HEK293 (cell line): ENCODE data around the gene MAP4K2.

Experiments
- AEBP2 ChIP-seq: fragments of 450-650 bp; formaldehyde crosslinking; IDR thresholded peaks from 2 replicates; pipeline ENCODE4 v1.5.1; 2016; ENCODE audit warnings: missing biosample characterization, missing genetic modification characterization, borderline replicate concordance
- BCL6B ChIP-seq: fragments of 450-650 bp; formaldehyde crosslinking; IDR thresholded peaks from 2 replicates; pipeline ENCODE4 v1.5.1; 2017; ENCODE audit warnings: missing biosample characterization, missing genetic modification characterization
- ELK4 ChIP-seq: IDR thresholded peaks from 2 replicates; pipeline ENCODE4 v1.6.1; 2011; ENCODE audit warnings: mild to moderate bottlenecking, low read depth, low read length, borderline replicate concordance
- GLIS1 ChIP-seq: fragments of 450-650 bp; formaldehyde crosslinking; IDR thresholded peaks from 2 replicates; pipeline ENCODE4 v1.5.1; 2016; ENCODE audit warnings: missing biosample characterization, missing genetic modification characterization
- GLIS2 ChIP-seq: fragments of 450-650 bp; formaldehyde crosslinking; IDR thresholded peaks from 2 replicates; pipeline ENCODE4 v1.5.1; 2016; ENCODE audit warnings: missing biosample characterization, missing genetic modification characterization
- KLF10 ChIP-seq: fragments of 450-650 bp; IDR thresholded peaks from 2 replicates; pipeline ENCODE4 v1.5.1; 2018; ENCODE audit warnings: missing biosample characterization, mild to moderate bottlenecking, missing genetic modification characterization
- PATZ1 ChIP-seq: fragments of 450-650 bp; formaldehyde crosslinking; IDR thresholded peaks from 2 replicates; pipeline ENCODE4 v1.5.1; 2016; ENCODE audit warnings: missing biosample characterization, missing genetic modification characterization
- PRDM6 ChIP-seq: fragments of 450-650 bp; formaldehyde crosslinking; IDR thresholded peaks from 2 replicates; pipeline ENCODE4 v1.5.1; 2017; ENCODE audit warnings: missing biosample characterization, missing genetic modification characterization
- REST ChIP-seq: fragments of 450-650 bp; formaldehyde crosslinking; IDR thresholded peaks from 2 replicates; pipeline ENCODE4 v1.5.1; 2016; ENCODE audit warnings: missing biosample characterization, missing genetic modification characterization
- SCRT2 ChIP-seq: fragments of 450-650 bp; formaldehyde crosslinking; IDR thresholded peaks from 2 replicates; pipeline ENCODE4 v1.5.1; 2016; ENCODE audit warnings: missing biosample characterization, missing genetic modification characterization
- SP2 ChIP-seq: fragments of 450-650 bp; formaldehyde crosslinking; IDR thresholded peaks from 2 replicates; pipeline ENCODE4 v1.5.1; 2016; ENCODE audit warnings: missing biosample characterization, missing genetic modification characterization
- ZBTB6 ChIP-seq: fragments of 450-650 bp; formaldehyde crosslinking; IDR thresholded peaks from 2 replicates; pipeline ENCODE4 v1.5.1; 2017; ENCODE audit warnings: missing biosample characterization, missing genetic modification characterization
- ZBTB7A ChIP-seq: fragments of 450-650 bp; formaldehyde crosslinking; IDR thresholded peaks from 2 replicates; pipeline ENCODE4 v1.5.1; 2016; ENCODE audit warnings: low read depth, missing biosample characterization, missing genetic modification characterization
- ZFHX2 ChIP-seq: fragments of 450-650 bp; formaldehyde crosslinking; conservative IDR thresholded peaks from 2 replicates; pipeline ENCODE4 v1.5.1; 2016; ENCODE audit warnings: missing biosample characterization, missing genetic modification characterization
- ZFP69B ChIP-seq: fragments of 450-650 bp; formaldehyde crosslinking; IDR thresholded peaks from 2 replicates; pipeline ENCODE4 v1.5.1; 2016; ENCODE audit warnings: missing biosample characterization, missing genetic modification characterization
- ZNF146 ChIP-seq: fragments of 450-650 bp; formaldehyde crosslinking; IDR thresholded peaks from 2 replicates; pipeline ENCODE4 v1.5.1; 2016; ENCODE audit warnings: missing biosample characterization, missing genetic modification characterization
- ZNF366 ChIP-seq: fragments of 450-650 bp; formaldehyde crosslinking; conservative IDR thresholded peaks from 2 replicates; pipeline ENCODE4 v1.5.1; 2016; ENCODE audit warnings: missing biosample characterization, missing genetic modification characterization
- ZNF398 ChIP-seq: fragments of 450-650 bp; formaldehyde crosslinking; IDR thresholded peaks from 2 replicates; pipeline ENCODE4 v1.5.1; 2017; ENCODE audit warnings: missing biosample characterization, missing genetic modification characterization
- ZNF544 ChIP-seq: fragments of 450-650 bp; formaldehyde crosslinking; IDR thresholded peaks from 2 replicates; pipeline ENCODE4 v1.5.0; 2017; ENCODE audit warnings: missing biosample characterization, missing genetic modification characterization
- ZNF580 ChIP-seq: fragments of 450-650 bp; formaldehyde crosslinking; IDR thresholded peaks from 2 replicates; pipeline ENCODE4 v1.5.1; 2016; ENCODE audit warnings: missing biosample characterization, missing genetic modification characterization
- ZNF600 ChIP-seq: fragments of 450-650 bp; formaldehyde crosslinking; IDR thresholded peaks from 2 replicates; pipeline ENCODE4 v1.5.1; 2016; ENCODE audit warnings: missing biosample characterization, missing genetic modification characterization
- ZSCAN23 ChIP-seq: fragments of 450-650 bp; formaldehyde crosslinking; IDR thresholded peaks from 2 replicates; pipeline ENCODE4 v1.5.1; 2016; ENCODE audit warnings: missing biosample characterization, missing genetic modification characterization
- ZSCAN30 ChIP-seq: fragments of 450-650 bp; IDR thresholded peaks from 2 replicates; pipeline ENCODE4 v1.5.1; 2018; ENCODE audit warnings: missing biosample characterization, mild to moderate bottlenecking, missing genetic modification characterization, moderate library complexity

The MAP4K2 gene

GRCh38 chr11:64844330-64845128 lies 41.5 kb upstream of the MAP4K2 start, which contains the start of gene CDC42BPG (continued):
- TF ChIP-seq ZBTB6, result 0 out of 2 replicates have a peak, but pooled peaks have one; percentile 11
- TF ChIP-seq ZSCAN23 (tag by site-specific recombination), result no peak
- TF ChIP-seq PATZ1 (tag by site-specific recombination), result peak; percentile 82; the same call in 1 of the 2 replicates
- TF ChIP-seq ZFHX2, result peak; percentile 36; the same call in 1 of the 2 replicates
- TF ChIP-seq ZNF580 (tag by site-specific recombination), result no peak
- TF ChIP-seq ZSCAN30, result 0 out of 2 replicates have a peak, but pooled peaks have one; percentile 41
- TF ChIP-seq ZNF600 (tag by site-specific recombination), result no peak
- TF ChIP-seq KLF10 (tag by site-specific recombination), result no peak
- TF ChIP-seq REST (tag by site-specific recombination), result no peak
- no peak for TF ChIP-seq BCL6B (tag by site-specific recombination)
- TF ChIP-seq ZNF398, result no peak
- 0 out of 2 replicates have a peak, but pooled peaks have one; percentile 2 for TF ChIP-seq ZBTB7A (tag by site-specific recombination)
- no peak for TF ChIP-seq ZNF544 (tag by site-specific recombination)
- TF ChIP-seq SCRT2 (tag by site-specific recombination), result no peak
- no peak for TF ChIP-seq ZNF146 (tag by site-specific recombination)
- TF ChIP-seq ZFP69B, result no peak
- no peak for TF ChIP-seq GLIS1 (tag by site-specific recombination)
- no peak for TF ChIP-seq ELK4
- TF ChIP-seq AEBP2, result no peak
- TF ChIP-seq ZNF366 (tag by site-specific recombination), result no peak
- peak; percentile 21; the same call in 1 of the 2 replicates for TF ChIP-seq GLIS2
- no peak for TF ChIP-seq PRDM6 (tag by site-specific recombination)
- peak; percentile 64 for TF ChIP-seq SP2
